GM19395 (cell line): ENCODE data around the gene CCNYL1.

Experiments
- ATAC-seq: cut with Tn5 transposase; IDR thresholded peaks from one replicate; pipeline ENCODE4 v1.9.1; 2021; ENCODE audit warnings: mild to moderate bottlenecking, moderate library complexity; ENCODE audit not compliant: unreplicated experiment

CCNYL1 gene

GRCh38 chr2:207764096-207764630 is 52.7 kb downstream of the CCNYL1 start:
- no peak for ATAC-seq

GRCh38 chr2:207765547-207765946 is 54.1 kb downstream of the CCNYL1 start:
- ATAC-seq: no peak

- ATAC-seq: no peak
Observed at GRCh38 chr2:207766041-207766551, 54.7 kb downstream of the CCNYL1 start.

GRCh38 chr2:207766697-207767460 is 55.4 kb downstream of the CCNYL1 start:
- no peak for ATAC-seq

- ATAC-seq: no peak
Observed at GRCh38 chr2:207767461-207768167, 56.2 kb downstream of the CCNYL1 start.

GRCh38 chr2:207768168-207768865 is 56.9 kb downstream of the CCNYL1 start:
- ATAC-seq: peak; percentile 21

- peak; percentile 29 for ATAC-seq
Observed at GRCh38 chr2:207768866-207769596, 57.6 kb downstream of the CCNYL1 start.

- no peak for ATAC-seq
Observed at GRCh38 chr2:207770602-207771404, 59.4 kb downstream of the CCNYL1 start.

- ATAC-seq: no peak
Observed at GRCh38 chr2:207771421-207771820, 60.0 kb downstream of the CCNYL1 start.

GRCh38 chr2:207772081-207772843 is 60.8 kb downstream of the CCNYL1 start:
- no peak for ATAC-seq

GRCh38 chr2:207772844-207773205 is 61.4 kb downstream of the CCNYL1 start:
- ATAC-seq: no peak

GRCh38 chr2:207775473-207775872 is 64.0 kb downstream of the CCNYL1 start:
- ATAC-seq: no peak

- ATAC-seq: no peak
Observed at GRCh38 chr2:207777124-207777523, 65.7 kb downstream of the CCNYL1 start.

- no peak for ATAC-seq
Observed at GRCh38 chr2:207778298-207778882, 67.0 kb downstream of the CCNYL1 start.

- no peak for ATAC-seq
Observed at GRCh38 chr2:207779523-207779922, 68.1 kb downstream of the CCNYL1 start.

GRCh38 chr2:207782238-207783030 is 71.0 kb downstream of the CCNYL1 start:
- ATAC-seq: no peak

GRCh38 chr2:207783514-207783913 is 72.1 kb downstream of the CCNYL1 start:
- ATAC-seq: no peak

- no peak for ATAC-seq
Observed at GRCh38 chr2:207784898-207785297, 73.5 kb downstream of the CCNYL1 start.
